GM18505 (cell line): Measurements from ENCODE around the gene MAP2K7.
A peak's percentile ranks its signal among the peaks of the same experiment; 100 is the strongest.

Experiments used
- ATAC-seq: cut with Tn5 transposase; IDR thresholded peaks from one replicate; pipeline ENCODE4 v1.9.1; 2021; ENCODE audit not compliant: unreplicated experiment
- POLR2A ChIP-seq: IDR thresholded peaks from 4 replicates; pipeline ENCODE4 v1.6.1; 2011; ENCODE audit warnings: borderline replicate concordance; ENCODE audit not compliant: insufficient read depth, insufficient read length; ENCODE audit errors: extremely low read depth

MAP2K7 gene

DNA sequence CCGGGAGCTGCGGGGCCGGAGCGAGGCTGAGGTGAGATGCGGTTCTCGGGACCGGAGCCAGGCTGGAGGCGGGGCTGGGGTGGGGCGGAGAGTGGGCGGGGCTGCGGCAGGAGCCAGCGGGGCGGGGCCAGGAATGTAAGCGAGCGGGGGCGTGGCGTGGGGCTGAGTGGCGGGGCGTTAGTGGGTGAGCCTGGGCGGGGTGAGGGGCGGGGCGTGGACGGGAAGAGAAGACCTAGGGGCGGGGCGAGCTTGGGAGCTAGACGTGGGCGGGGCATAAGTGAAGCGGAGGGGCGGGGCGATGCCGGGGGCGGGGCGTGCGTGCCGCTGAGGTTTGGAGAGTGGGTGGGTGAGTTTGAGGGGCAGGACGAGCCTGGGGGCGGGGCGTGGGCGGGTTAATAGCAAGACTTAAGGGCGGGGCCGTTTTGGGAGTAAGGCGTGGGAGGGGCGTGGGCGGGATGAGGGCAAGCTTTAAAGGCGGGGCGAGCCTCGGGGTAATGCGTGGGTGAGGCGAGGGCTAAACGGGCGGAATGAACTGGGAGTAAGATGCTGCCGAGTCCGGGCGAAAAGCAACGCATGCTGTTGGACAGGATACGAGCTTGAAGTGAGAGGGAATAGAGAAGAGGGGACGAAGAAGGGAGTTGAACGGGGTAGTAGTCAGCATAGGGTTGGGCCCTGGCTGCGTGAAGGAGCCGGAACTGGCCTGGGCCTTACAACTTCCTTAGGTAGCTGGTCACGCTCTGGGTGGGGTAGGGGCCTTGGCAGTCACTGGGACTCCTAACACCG lies 17.0 kb downstream of the MAP2K7 start:
- ATAC-seq = peak; percentile 40
- TF ChIP-seq POLR2A = peak; percentile 49

DNA sequence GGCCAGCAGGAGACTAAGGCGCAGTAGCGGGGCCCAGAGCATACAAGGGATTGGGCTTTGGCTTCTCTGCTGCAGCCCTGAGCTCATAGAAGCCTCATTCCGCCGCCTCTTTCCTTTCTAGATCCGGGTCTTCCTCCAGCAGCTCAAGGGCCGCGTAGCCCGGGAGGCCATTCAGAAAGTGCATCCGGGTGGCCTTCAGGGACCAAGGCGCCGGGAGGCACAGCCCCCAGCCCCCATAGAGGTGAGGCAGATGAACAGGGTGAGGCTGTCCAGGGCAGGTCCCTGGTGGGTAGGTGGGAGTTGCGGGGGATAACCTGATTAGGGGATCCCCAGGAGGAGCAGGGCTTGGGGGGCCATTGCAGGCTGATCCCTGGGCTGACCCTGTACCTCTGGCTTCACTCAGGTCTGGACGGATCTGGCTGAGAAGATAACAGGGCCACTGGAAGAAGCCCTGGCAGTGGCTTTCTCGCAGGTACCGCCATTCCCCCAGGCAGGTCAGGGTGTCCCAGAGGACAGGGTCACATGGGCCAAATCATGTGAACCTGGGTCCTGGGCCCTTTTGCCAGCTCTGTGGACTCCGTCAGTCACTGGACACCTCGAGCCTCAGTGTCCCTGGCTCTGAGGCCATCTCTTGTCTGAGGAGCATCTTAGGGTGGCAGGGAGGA lies 17.8 kb downstream of the MAP2K7 start:
- no peak for TF ChIP-seq POLR2A
- no peak for ATAC-seq

DNA sequence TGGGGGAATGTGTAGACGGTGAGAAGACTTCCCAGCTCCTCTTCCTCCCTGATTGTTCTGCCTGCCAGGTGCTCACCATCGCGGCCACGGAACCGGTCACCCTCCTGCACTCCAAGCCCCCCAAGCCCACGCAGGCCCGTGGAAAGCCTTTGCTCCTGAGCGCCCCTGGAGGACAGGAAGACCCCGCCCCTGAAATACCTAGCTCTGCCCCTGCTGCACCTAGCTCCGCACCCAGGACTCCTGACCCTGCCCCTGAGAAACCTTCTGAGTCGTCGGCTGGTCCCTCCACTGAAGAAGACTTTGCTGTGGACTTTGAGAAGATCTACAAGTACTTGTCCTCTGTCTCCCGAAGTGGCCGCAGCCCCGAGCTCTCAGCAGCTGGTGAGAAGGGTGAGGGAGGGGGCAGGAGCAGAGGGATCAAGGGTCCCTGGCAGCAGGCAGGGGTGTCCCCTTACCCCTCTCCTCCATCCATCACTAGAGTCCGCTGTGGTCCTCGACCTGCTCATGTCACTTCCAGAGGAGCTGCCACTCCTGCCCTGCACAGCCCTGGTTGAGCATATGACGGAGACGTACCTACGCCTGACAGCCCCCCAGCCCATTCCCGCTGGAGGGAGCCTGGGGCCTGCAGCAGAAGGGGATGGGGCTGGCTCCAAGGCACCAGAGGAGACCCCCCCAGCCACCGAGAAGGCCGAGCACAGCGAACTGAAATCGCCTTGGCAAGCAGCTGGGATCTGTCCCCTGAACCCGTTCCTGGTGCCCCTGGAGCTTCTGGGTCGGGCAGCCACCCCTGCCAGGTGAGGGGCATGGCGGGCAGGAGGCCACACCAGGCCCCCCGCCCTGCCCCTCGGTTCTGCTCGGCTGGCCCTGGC lies 18.5 kb downstream of the MAP2K7 start:
- ATAC-seq = no peak
- no peak for TF ChIP-seq POLR2A

DNA sequence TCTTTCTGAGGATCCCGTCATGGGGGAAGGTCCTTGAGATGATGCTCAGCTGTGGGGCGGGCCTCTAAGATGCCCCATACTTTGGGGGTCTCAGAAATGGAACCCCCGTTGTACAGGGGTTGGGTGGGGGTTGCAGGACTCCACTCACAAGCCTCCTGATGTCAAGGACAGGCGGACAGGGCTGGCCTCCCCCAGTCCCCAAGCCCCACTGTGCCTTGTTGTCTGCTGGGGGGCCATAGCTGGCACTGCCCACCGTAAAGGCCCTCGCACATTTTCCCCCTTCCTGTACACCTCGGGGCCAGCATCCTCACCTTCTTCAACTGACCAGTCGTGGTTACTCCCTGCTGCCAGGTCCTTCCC lies 19.1 kb downstream of the MAP2K7 start:
- TF ChIP-seq POLR2A = no peak
- no peak for ATAC-seq

DNA sequence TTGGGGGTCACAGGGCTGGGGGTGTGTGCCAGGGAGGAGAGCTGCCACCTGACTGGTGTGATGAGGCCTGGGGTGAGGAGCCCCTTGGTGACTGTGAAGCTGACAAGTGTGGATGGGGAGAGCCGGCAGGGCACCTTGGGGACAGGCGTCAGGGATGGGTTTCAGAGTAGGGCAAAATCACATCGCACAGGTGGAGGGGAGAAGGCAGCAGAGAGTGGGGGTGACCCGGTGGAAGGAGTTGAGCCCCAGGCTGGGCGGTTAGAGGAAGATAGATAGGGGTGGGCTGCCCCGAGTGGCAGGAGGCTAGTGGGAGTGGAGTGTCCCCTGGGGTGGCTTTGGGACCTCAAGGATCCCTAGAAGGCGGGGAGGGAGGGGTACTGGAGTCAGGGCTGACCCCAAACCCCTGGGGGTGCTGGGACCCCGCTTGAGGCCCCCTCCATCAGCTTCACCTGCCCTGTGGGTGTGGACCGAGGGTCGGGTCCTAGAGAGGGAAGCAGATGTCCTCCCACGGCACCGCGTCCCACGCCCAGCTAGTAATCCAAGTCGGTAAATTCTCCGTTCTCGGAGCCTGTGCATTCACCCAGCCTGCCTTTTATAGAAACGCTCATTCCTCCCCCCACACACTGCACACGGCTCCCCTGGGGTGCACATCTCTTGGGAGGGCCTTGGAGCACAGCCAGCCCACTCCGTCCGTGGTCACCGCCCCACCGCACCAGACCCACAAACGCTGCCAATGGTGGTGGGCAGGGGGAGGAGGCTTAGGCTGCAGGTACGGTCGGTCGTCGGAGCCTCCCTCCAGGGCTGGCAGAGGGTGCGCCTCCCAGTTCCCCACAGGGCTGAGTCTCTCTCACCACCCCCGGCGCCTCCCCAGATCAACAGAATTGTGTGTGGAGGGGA lies 19.9 kb downstream of the MAP2K7 start:
- TF ChIP-seq POLR2A = no peak
- no peak for ATAC-seq

DNA sequence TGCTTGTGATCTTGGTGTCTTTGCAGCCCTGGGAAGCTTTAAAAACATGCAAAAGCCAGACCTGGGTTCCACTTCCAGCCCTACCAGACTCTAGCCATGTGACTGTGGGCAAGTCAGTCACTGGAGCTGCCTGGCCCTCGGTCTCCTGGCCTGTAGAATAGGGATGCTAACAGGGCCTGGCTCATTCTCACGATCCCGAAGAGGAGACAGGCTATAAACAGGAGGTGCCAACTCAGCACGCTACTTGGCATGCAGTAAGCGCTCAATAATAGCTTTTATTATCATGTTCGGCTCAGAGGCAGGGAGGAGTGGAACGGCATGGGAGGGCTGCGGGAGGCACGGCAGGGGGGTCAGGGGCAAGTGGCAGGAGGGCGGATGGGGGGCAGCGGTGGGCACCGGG lies 20.6 kb downstream of the MAP2K7 start:
- no peak for ATAC-seq
- TF ChIP-seq POLR2A = no peak

DNA sequence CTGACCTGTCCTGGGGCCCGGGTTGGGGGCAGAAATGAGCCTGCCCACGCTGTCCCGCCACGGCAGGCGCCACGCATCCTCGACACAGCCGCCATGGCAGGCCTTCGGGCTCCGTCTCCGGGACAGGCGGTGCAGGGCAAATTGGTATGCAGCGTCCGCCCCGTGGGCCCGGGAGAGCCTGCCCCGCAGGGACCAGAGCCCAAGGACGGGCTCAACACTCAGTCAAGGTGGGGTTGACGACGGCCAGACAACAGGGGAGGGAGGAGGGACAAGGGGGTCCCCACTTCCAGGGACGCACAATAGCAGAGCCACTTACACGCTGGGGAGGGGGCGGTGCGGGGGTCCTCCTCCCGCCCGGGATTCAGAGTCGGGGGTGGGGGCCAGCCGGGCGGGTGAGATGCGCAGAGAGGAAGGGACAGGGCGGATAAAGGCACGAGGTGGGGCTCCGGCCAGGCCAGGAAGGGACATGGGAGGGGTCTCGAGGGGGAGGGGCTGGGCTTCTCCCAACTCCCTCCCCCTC lies 21.0 kb downstream of the MAP2K7 start:
- no peak for ATAC-seq
- TF ChIP-seq POLR2A = no peak

DNA sequence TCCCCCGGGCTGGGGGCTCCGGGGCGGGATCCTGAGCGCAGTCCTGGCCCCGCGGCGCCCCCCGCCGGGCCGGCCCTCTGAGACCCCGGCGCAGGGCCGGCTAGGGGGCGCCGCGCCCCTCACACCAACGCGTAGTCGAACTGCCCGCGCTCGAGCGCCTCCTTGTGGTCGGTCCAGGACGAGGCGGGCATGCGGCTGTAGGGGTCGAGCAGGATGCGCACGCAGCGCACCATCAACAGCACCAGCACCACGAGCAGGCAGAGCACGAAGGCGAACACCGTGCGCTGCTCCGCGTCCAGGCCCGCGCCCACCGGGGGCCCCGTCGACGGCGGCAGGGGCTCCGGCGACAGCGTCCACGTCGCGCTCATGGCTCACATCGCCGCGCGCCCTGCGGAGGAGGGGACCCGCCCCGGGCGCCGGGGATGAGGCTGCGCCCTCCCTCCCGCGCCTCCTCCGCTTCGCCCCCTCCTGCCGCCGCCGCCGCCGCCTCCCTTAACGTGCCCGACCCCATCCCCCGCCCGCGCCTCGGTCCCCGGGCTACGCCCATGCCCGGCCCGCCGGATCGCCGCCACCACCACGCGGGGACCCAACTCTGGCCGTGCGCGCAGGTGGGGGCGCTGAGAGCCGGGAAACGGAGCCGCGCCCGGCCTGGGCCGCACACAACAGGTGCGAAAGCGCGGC lies 21.6 kb downstream of the MAP2K7 start:
- no peak for ATAC-seq
- no peak for TF ChIP-seq POLR2A

DNA sequence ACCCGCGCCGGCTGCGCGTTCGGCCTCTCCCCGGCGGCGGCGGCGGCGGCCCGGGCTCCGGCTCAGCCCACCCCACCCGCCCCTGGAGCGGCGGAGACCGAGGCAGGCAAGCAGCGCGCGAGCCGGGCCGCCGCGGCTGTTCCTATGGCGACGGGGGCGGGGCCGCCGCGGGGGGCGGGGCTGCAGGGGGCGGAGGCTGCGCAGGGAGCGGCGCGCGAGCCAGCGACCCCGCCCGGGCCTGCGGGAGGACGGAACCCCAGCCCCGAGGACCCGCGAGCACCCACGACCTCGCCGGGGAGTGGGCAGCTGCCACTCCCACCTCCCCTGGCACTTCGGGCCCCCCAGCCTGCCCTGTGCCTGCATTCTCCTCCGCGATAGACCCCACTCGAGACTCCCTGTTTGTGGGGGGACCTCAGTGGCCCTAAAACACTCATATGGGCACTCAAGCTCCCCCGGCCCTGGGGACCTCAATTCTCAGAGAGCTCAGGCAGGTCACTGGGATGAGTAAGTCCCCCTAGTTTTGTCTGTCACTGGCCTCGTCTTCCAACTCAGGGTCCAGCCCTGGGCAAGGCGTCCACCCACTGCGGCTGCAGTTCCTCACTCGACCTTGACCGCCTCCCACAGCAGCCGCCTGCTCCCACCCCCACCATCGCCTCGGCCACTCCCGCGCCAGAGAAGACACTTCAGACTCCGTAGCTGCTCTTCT lies 22.5 kb downstream of the MAP2K7 start, which contains the start of gene CTXN1:
Gene CTXN1, minus strand, starts transcription at position 115 of the 706 bp plus-strand sequence. CDS start 597 bp downstream, outside the sequence.
- ATAC-seq = no peak
- no peak for TF ChIP-seq POLR2A

DNA sequence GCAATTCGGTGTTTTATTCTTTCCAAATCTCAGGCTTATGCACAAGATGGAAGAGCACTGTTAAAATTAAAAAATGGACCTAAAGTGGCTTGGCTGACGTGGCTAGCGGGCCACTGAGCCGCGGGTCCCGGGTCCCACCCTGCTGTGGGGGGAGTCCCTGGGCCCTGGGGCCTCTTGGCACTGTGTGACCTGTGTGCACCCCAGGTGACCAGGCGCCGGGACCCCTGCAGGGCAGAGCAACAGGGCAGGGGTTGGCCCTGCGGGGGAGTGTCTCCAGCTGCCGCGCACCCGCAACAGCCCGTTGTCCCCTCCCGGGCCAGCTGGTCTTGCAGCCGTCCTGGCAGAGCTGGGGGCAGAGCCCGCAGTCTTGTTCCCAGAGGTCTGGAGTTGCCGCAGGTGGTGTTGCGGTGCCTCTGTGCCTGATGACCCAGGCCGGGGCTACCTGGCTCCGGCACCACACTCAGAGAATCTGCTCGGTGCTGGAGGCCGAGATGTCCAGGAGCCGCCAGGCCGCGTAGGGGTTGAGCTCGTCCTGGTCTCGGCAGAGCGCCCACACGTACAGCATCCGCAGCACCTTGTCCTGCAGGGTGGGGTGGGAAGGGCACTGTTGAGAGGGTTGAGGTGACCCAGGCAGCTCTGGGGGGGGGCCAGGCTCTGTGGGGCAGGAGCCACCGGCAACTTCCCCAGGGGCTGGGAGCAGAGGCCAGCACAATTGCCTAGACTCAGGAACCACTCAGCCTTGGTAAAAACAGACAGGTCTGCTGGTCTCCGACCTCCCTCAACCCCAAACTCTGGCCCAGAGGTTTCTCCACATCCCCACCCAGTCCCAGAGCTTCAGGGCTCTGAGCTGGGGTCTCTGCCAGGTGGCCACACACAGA lies 23.3 kb downstream of the MAP2K7 start:
- ATAC-seq = no peak
- TF ChIP-seq POLR2A = no peak
